ENCODE results near the gene DNAJA3.

DNAJA3 gene

GRCh38 chr16:4494746-4495490 is 69.2 kb downstream of the DNAJA3 start:
- no peak overlapping the region for H3K4me3 ChIP-seq (ENCODE audit: low read depth, low read length)
- TF ChIP-seq CTCF (conservative IDR thresholded peaks at IDR 0.05; ENCODE audit: low read depth, low read length): no peak
- DNase-seq (ENCODE audit: low read depth): peak; percentile 80

GRCh38 chr16:4495766-4496165 is 70.1 kb downstream of the DNAJA3 start:
- H3K4me3 ChIP-seq (ENCODE audit: low read depth, low read length): no peak overlapping the region
- no peak for DNase-seq (ENCODE audit: low read depth)
- no peak for TF ChIP-seq CTCF (conservative IDR thresholded peaks at IDR 0.05; ENCODE audit: low read depth, low read length)

- no peak overlapping the region for H3K4me3 ChIP-seq (ENCODE audit: low read depth, low read length)
- no peak for TF ChIP-seq CTCF (conservative IDR thresholded peaks at IDR 0.05; ENCODE audit: low read depth, low read length)
- DNase-seq (ENCODE audit: low read depth): peak; percentile 42
Observed at GRCh38 chr16:4496305-4496704, 70.6 kb downstream of the DNAJA3 start.

GRCh38 chr16:4498546-4499195 is 73.0 kb downstream of the DNAJA3 start:
- no peak for TF ChIP-seq CTCF (conservative IDR thresholded peaks at IDR 0.05; ENCODE audit: low read depth, low read length)
- DNase-seq (ENCODE audit: low read depth): no peak
- H3K4me3 ChIP-seq (ENCODE audit: low read depth, low read length): no peak overlapping the region

GRCh38 chr16:4499196-4499555 is 73.5 kb downstream of the DNAJA3 start:
- no peak overlapping the region for H3K4me3 ChIP-seq (ENCODE audit: low read depth, low read length)
- no peak for DNase-seq (ENCODE audit: low read depth)
- TF ChIP-seq CTCF (conservative IDR thresholded peaks at IDR 0.05; ENCODE audit: low read depth, low read length): no peak

GRCh38 chr16:4500272-4500671 is 74.6 kb downstream of the DNAJA3 start:
- no peak overlapping the region for H3K4me3 ChIP-seq (ENCODE audit: low read depth, low read length)

More at GRCh38 chr16:4500272-4500671, 74.6 kb downstream of the DNAJA3 start:
- peak; percentile 85 for DNase-seq (ENCODE audit: low read depth)
- no peak for TF ChIP-seq CTCF (conservative IDR thresholded peaks at IDR 0.05; ENCODE audit: low read depth, low read length)

Data from choroid plexus epithelial cell (primary cell).